Endothelial cell of umbilical vein (primary cell): ENCODE data around the gene PLXNB2. TPM values are rescaled to one million over a fixed set of nuclear protein-coding genes. Genes with fewer than 3 reads are reported as not detected.

Experiments used
- BruUV-seq: library from RNA; stranded (reverse); fragments of 400-500 nt; replicated peaks from 2 replicates; lab custom pipeline; 2021; lab: Mats Ljungman, UMichigan
- CTCF ChIA-PET: fragments of 300-600, 350-600 bp; sonication (Branson Sonifier 250); formaldehyde crosslinking; loops from one replicate; lab custom pipeline; 2021; ENCODE audit warnings: antibody characterized with exemption, inconsistent platforms; lab: Charles Lee
- POLR2A ChIA-PET: fragments of 300-600, 350-600 bp; sonication (Branson Sonifier 250); formaldehyde crosslinking; loops from one replicate; lab custom pipeline; 2021; ENCODE audit warnings: antibody characterized with exemption, inconsistent platforms; lab: Charles Lee
- DNase-seq: peaks from one replicate; pipeline ENCODE4 v3.0.0-alpha.2; 2011; ENCODE audit warnings: low read depth, low spot score
- FAIRE-seq: peaks from 2 replicates; lab custom pipeline; 2011; peaks lifted over from hg19 to GRCh38; lab: Jason Lieb, UNC
- H2AFZ ChIP-seq: 2 replicates; pipeline ENCODE4 v1.6.0; 2012; ENCODE audit warnings: low read depth, low read length, control low read depth, inconsistent platforms
- H3K27ac ChIP-seq: 2 replicates; pipeline ENCODE4 v1.5.1; 2011; ENCODE audit warnings: low read depth, mild to moderate bottlenecking, control low read depth, low read length, moderate library complexity; ENCODE audit not compliant: insufficient read depth
- H3K27me3 ChIP-seq, 2 experiments: 2 replicates each; pipeline versions ENCODE4 v1.6.0 to v1.6.1; 2011; ENCODE audit warnings: low read length in 2 of 2, mixed read lengths in 1 of 2; ENCODE audit not compliant: control insufficient read depth in 2 of 2, insufficient read depth in 2 of 2
- H3K36me3 ChIP-seq, 2 experiments: 2 replicates in 1 of 2; 3 replicates in 1 of 2; pipeline ENCODE4 v1.5.1; 2011; ENCODE audit warnings: low read length in 2 of 2, mild to moderate bottlenecking in 1 of 2, moderate library complexity in 1 of 2; ENCODE audit not compliant: control insufficient read depth in 2 of 2, insufficient read depth in 2 of 2; ENCODE audit errors: extremely low read depth in 1 of 2
- H3K4me1 ChIP-seq: 3 replicates; pipeline ENCODE4 v1.5.1; 2011; ENCODE audit warnings: mild to moderate bottlenecking, low read length; ENCODE audit not compliant: control insufficient read depth, insufficient read depth; ENCODE audit errors: extremely low read depth
- H3K4me2 ChIP-seq: 2 replicates; pipeline ENCODE4 v1.6.1; 2011; ENCODE audit warnings: low read length, control low read depth, mixed read lengths; ENCODE audit not compliant: insufficient read depth
- H3K4me3 ChIP-seq, 3 experiments: fragments of 200-600 bp in 1 of 3; sonication (generic), shearing (Covaris generic) in 1 of 3; replicated peaks in 1 of 3; 2 replicates each; pipeline ENCODE4 v1.5.1; 2011 to 2016; ENCODE audit warnings: control low read depth in 3 of 3, low read length in 3 of 3, mild to moderate bottlenecking in 2 of 3, inconsistent platforms in 1 of 3, low read depth in 1 of 3, moderate library complexity in 1 of 3; ENCODE audit not compliant: insufficient read depth in 1 of 3
- H3K79me2 ChIP-seq: 2 replicates; pipeline ENCODE4 v1.6.0; 2012; ENCODE audit warnings: low read length, inconsistent platforms; ENCODE audit not compliant: control insufficient read depth, insufficient read depth
- H3K9ac ChIP-seq: replicated peaks from 2 replicates; pipeline ENCODE3; 2011; ENCODE audit warnings: low read length, control low read depth; ENCODE audit not compliant: insufficient read depth; ENCODE audit errors: extremely low read depth
- H3K9me1 ChIP-seq: replicated peaks from 3 replicates; pipeline ENCODE4 v1.6.0; 2011; ENCODE audit warnings: mild to moderate bottlenecking, low read length; ENCODE audit not compliant: control insufficient read depth, insufficient read depth; ENCODE audit errors: extremely low read depth
- H3K9me3 ChIP-seq: replicated peaks from 2 replicates; pipeline ENCODE4 v1.5.1; 2012; ENCODE audit warnings: low read length, inconsistent platforms; ENCODE audit not compliant: control insufficient read depth, insufficient read depth
- H4K20me1 ChIP-seq: replicated peaks from 2 replicates; pipeline ENCODE3; 2011; ENCODE audit warnings: mild to moderate bottlenecking, low read length; ENCODE audit not compliant: control insufficient read depth, insufficient read depth; ENCODE audit errors: extremely low read depth
- EZH2 ChIP-seq: IDR thresholded peaks from 2 replicates; pipeline ENCODE4 v1.6.1; 2012; ENCODE audit warnings: borderline replicate concordance, low read depth, mild to moderate bottlenecking, moderate library complexity, low read length, inconsistent platforms; ENCODE audit not compliant: severe bottlenecking
- FOS ChIP-seq: IDR thresholded peaks from 2 replicates; pipeline ENCODE4 v1.6.1; 2011; ENCODE audit warnings: mild to moderate bottlenecking, low read length, moderate library complexity, borderline replicate concordance; ENCODE audit not compliant: insufficient read depth
- GATA2 ChIP-seq: IDR thresholded peaks from 2 replicates; pipeline ENCODE4 v1.7.0; 2011; ENCODE audit warnings: low read depth, mild to moderate bottlenecking, moderate library complexity, mixed read lengths, low read length; ENCODE audit not compliant: insufficient read length, insufficient read depth
- JUN ChIP-seq: IDR thresholded peaks from 2 replicates; pipeline ENCODE4 v1.6.1; 2011; ENCODE audit warnings: borderline replicate concordance, low read depth; ENCODE audit not compliant: insufficient read length, insufficient read depth
- MYC ChIP-seq: IDR thresholded peaks from one replicate; pipeline ENCODE4 v1.6.1; 2011; ENCODE audit warnings: mild to moderate bottlenecking, low read depth, low read length
- POLR2A ChIP-seq: IDR thresholded peaks from 2 replicates; pipeline ENCODE4 v1.6.1; 2012; ENCODE audit warnings: low read depth, mild to moderate bottlenecking, control low read depth, low read length
- POLR2AphosphoS5 ChIP-seq: IDR thresholded peaks from 2 replicates; pipeline ENCODE4 v1.6.1; 2012; ENCODE audit warnings: low read depth, mild to moderate bottlenecking, control low read depth, low read length, moderate library complexity; ENCODE audit not compliant: insufficient read depth
- dilution Hi-C: fragments of 300-500 bp; cut with MboI; formaldehyde crosslinking; loops from one replicate; pipeline ENCODE4 v1.15.0; 2019; ENCODE audit warnings: low sequenced_read_pairs; ENCODE audit not compliant: extremely low pct_ligation_motif_present
- intact Hi-C: fragments of 100-400 bp; cut with micrococcal nuclease; formaldehyde crosslinking; loops from one replicate; pipeline ENCODE4 v1.10.0; 2022
- polyA plus RNA-seq, 4 experiments: library from polyadenylated mRNA; depleted of rRNA in 3 of 4; stranded (reverse) in 3 of 4; unstranded in 1 of 4; fragments of >200 nt; gene quantifications; 2 replicates each; pipeline versions ENCODE4 v1.2.1 to v1.2.3, GENCODE V29; 2011 to 2012; ENCODE audit warnings: missing spikeins in 1 of 4
- total RNA-seq: library from RNA; stranded (reverse); gene quantifications from 2 replicates; pipeline ENCODE4 v1.2.3, GENCODE V29; 2021
- TF ChIP-seq, protein P1 (sequence below), 2 donors: IDR thresholded peaks; 1 replicate in 1 of 2; 2 replicates in 1 of 2; pipeline ENCODE4 v1.5.1; 2011; ENCODE audit warnings: low read length in 2 of 2, mild to moderate bottlenecking in 2 of 2, moderate library complexity in 2 of 2, control low read depth in 1 of 2, inconsistent platforms in 1 of 2, low read depth in 1 of 2; ENCODE audit not compliant: insufficient read depth in 1 of 2; ENCODE audit errors: extremely low read depth in 1 of 2
- TF ChIP-seq, protein P2 (sequence below): IDR thresholded peaks from 2 replicates; pipeline ENCODE4 v1.6.1; 2011; ENCODE audit not compliant: insufficient read depth, insufficient read length

The PLXNB2 gene
- total and polyA plus RNA-seq, 2 donors (not counting 3 experiments of a cell fraction or from before 2014, with no cell fraction given): 82.3 to 139 TPM

DNA sequence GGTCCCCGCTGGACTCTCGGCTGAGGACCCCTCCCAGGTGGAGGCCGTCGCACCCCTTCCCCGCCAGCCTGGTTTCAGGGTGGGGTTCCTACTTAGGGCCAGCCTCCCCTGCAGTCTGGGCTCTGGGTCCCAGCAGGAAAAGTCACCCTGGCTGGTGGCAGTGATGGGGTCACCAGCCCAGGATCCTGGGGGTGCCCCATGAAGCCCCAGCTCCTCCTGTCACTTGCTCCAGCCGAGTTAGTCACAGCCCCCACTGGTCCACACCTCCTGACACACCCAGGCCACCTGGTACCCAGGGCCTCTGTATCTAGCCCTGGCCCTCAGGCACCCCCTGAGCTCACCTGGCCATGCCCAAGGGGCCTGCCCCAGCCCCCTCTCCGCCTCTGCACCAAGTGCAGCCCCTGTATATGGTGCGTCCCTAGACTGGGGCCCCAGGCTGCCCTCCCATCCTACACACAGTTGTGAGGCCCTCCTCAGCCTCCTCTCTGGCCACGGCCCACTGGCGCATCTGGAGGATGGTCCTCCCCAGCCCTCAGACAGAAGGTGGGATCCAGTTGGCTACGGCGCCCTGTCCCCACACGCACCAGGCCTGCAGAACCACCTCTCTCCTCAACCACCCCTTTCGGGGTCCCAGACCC is 6.7 kb downstream of the PLXNB2 start:
- Histone ChIP-seq H4K20me1 (no peaks in the 10 kb centered on the region), H3K4me1 (peaks cover 18% of the 10 kb centered on the region), H2AFZ (no peak overlapping the region), H3K9me1 (no peaks in the 10 kb centered on the region), H3K9me3 (no peaks in the 10 kb centered on the region), H3K36me3 (peaks cover 0 to 6% of the 10 kb centered on the region in 2 experiments), H3K79me2 (peaks cover 93% of the 10 kb centered on the region), H3K9ac (no peak overlapping the region), H3K27ac (no peak overlapping the region), H3K4me2 (no peak overlapping the region), H3K27me3 (no peaks in the 10 kb centered on the region), H3K4me3 (no peak overlapping the region)
- CTCF ChIA-PET: no interaction called here
- POLR2A ChIA-PET: no interaction called here
- FAIRE-seq (no peak), DNase-seq (no peak)
- TF ChIP-seq EZH2 (no peak), GATA2 (no peak), FOS (no peak), MYC (no peak), POLR2A (no peak), JUN (no peak), POLR2AphosphoS5 (no peak)
- TF ChIP-seq, protein P1, sequence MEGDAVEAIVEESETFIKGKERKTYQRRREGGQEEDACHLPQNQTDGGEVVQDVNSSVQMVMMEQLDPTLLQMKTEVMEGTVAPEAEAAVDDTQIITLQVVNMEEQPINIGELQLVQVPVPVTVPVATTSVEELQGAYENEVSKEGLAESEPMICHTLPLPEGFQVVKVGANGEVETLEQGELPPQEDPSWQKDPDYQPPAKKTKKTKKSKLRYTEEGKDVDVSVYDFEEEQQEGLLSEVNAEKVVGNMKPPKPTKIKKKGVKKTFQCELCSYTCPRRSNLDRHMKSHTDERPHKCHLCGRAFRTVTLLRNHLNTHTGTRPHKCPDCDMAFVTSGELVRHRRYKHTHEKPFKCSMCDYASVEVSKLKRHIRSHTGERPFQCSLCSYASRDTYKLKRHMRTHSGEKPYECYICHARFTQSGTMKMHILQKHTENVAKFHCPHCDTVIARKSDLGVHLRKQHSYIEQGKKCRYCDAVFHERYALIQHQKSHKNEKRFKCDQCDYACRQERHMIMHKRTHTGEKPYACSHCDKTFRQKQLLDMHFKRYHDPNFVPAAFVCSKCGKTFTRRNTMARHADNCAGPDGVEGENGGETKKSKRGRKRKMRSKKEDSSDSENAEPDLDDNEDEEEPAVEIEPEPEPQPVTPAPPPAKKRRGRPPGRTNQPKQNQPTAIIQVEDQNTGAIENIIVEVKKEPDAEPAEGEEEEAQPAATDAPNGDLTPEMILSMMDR (IDR thresholded peaks at IDR 0.05; ENCODE audit: extremely low read depth in 1 of 2, insufficient read depth in 1 of 2, low read depth in 1 of 2, low read length in 2 of 2): no peak
- TF ChIP-seq, protein P2, sequence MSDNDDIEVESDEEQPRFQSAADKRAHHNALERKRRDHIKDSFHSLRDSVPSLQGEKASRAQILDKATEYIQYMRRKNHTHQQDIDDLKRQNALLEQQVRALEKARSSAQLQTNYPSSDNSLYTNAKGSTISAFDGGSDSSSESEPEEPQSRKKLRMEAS: no peak
- no TSS peak for BruUV-seq
- dilution Hi-C loops (no loop called here), intact Hi-C loops (no loop called here)
